HepG2 (cell line): ENCODE data around the gene ERMARD. TPM values are rescaled to one million over a fixed set of nuclear protein-coding genes. Genes with fewer than 3 reads are reported as not detected.

ENCODE experiments used
- CEBPG ChIP-seq: IDR thresholded peaks from 2 replicates; pipeline ENCODE4 v1.6.1; 2016
- E2F5 ChIP-seq: sonication (generic); formaldehyde crosslinking; conservative IDR thresholded peaks from 2 replicates; pipeline ENCODE4 v1.4.0; 2020; ENCODE audit warnings: missing genetic modification reagents
- FOSL2 ChIP-seq: sonication (generic); formaldehyde crosslinking; IDR thresholded peaks from 2 replicates; pipeline ENCODE4 v1.4.0; 2020; ENCODE audit warnings: missing genetic modification reagents
- FOXJ3 ChIP-seq: sonication (generic); formaldehyde crosslinking; IDR thresholded peaks from 2 replicates; pipeline ENCODE4 v1.4.0; 2020; ENCODE audit warnings: missing genetic modification reagents, mild to moderate bottlenecking, borderline replicate concordance
- GABPB1 ChIP-seq: IDR thresholded peaks from 2 replicates; pipeline ENCODE4 v1.6.1; 2016; ENCODE audit warnings: mild to moderate bottlenecking, missing genetic modification reagents, moderate library complexity, missing compliant biosample characterization
- GLI4 ChIP-seq: sonication (generic); formaldehyde crosslinking; IDR thresholded peaks from 2 replicates; pipeline ENCODE4 v1.5.1; 2020; ENCODE audit warnings: missing genetic modification reagents, mild to moderate bottlenecking, moderate library complexity, borderline replicate concordance
- GLMP ChIP-seq: sonication (generic); formaldehyde crosslinking; IDR thresholded peaks from 2 replicates; pipeline ENCODE4 v1.9.0; 2021; ENCODE audit warnings: missing genetic modification reagents, mild to moderate bottlenecking, borderline replicate concordance
- NCOA1 ChIP-seq: sonication (generic); formaldehyde crosslinking; IDR thresholded peaks from 2 replicates; pipeline ENCODE4 v1.9.0; 2021; ENCODE audit warnings: missing genetic modification reagents
- NFATC3 ChIP-seq: sonication (generic); formaldehyde crosslinking; IDR thresholded peaks from 2 replicates; pipeline ENCODE4 v1.5.1; 2020; ENCODE audit warnings: mild to moderate bottlenecking, missing genetic modification reagents
- NR2F6 ChIP-seq, 2 experiments: IDR thresholded peaks; 2 replicates each; pipeline ENCODE4 v1.6.1; 2016; ENCODE audit warnings: antibody characterized with exemption in 1 of 2, mild to moderate bottlenecking in 1 of 2
- POLR2AphosphoS5 ChIP-seq: IDR thresholded peaks from 2 replicates; pipeline ENCODE4 v1.6.1; 2012; ENCODE audit warnings: low read depth, low read length
- PRDM4 ChIP-seq: sonication (generic); formaldehyde crosslinking; IDR thresholded peaks from 2 replicates; pipeline ENCODE4 v1.9.0; 2021; ENCODE audit warnings: missing genetic modification reagents, borderline replicate concordance
- RARA ChIP-seq: IDR thresholded peaks from 2 replicates; pipeline ENCODE4 v1.6.1; 2016; ENCODE audit warnings: missing genetic modification reagents, missing compliant biosample characterization
- RFX3 ChIP-seq: IDR thresholded peaks from 2 replicates; pipeline ENCODE4 v1.6.1; 2016; ENCODE audit warnings: missing biosample characterization, missing genetic modification reagents
- SRSF4 ChIP-seq: fragments of 200-400 bp; formaldehyde crosslinking; IDR thresholded peaks from one replicate; pipeline ENCODE4 v1.6.1; 2018; ENCODE audit warnings: mild to moderate bottlenecking, low read depth, low read length, moderate library complexity; ENCODE audit not compliant: poor library complexity, severe bottlenecking
- SYNCRIP ChIP-seq: fragments of 200-400 bp; formaldehyde crosslinking; IDR thresholded peaks from 2 replicates; pipeline ENCODE4 v1.6.1; 2018; ENCODE audit warnings: mild to moderate bottlenecking, low read depth, low read length; ENCODE audit not compliant: insufficient read depth
- TCF7L2 ChIP-seq: IDR thresholded peaks from 2 replicates; pipeline ENCODE4 v1.6.1; 2011; ENCODE audit warnings: mild to moderate bottlenecking, low read depth, low read length, moderate library complexity
- TMF1 ChIP-seq: sonication (generic); formaldehyde crosslinking; IDR thresholded peaks from 2 replicates; pipeline ENCODE4 v1.8.1; 2022; ENCODE audit warnings: low read depth, missing genetic modification reagents
- ZNF207 ChIP-seq: fragments of 450-650 bp; IDR thresholded peaks from 2 replicates; pipeline ENCODE4 v1.6.1; 2016; ENCODE audit warnings: antibody characterized with exemption, borderline replicate concordance
- ZNF260 ChIP-seq: sonication (generic); formaldehyde crosslinking; IDR thresholded peaks from 2 replicates; pipeline ENCODE4 v1.4.0; 2020; ENCODE audit warnings: missing genetic modification reagents, low read depth, mild to moderate bottlenecking, borderline replicate concordance
- ZNF598 ChIP-seq: sonication (generic); formaldehyde crosslinking; IDR thresholded peaks from 2 replicates; pipeline ENCODE4 v1.5.1; 2020; ENCODE audit warnings: mild to moderate bottlenecking, missing genetic modification reagents, borderline replicate concordance
- ZNF607 ChIP-seq: sonication (generic); formaldehyde crosslinking; IDR thresholded peaks from 2 replicates; pipeline ENCODE4 v1.5.1; 2020; ENCODE audit warnings: missing genetic modification reagents, mild to moderate bottlenecking, borderline replicate concordance
- ZNF678 ChIP-seq: sonication (generic); formaldehyde crosslinking; IDR thresholded peaks from 2 replicates; pipeline ENCODE4 v1.4.0; 2020; ENCODE audit warnings: mild to moderate bottlenecking, missing genetic modification reagents
- ZNF709 ChIP-seq: sonication (generic); formaldehyde crosslinking; IDR thresholded peaks from 2 replicates; pipeline ENCODE4 v1.5.0; 2020; ENCODE audit warnings: mild to moderate bottlenecking, missing genetic modification reagents
- ZNF749 ChIP-seq: sonication (generic); formaldehyde crosslinking; IDR thresholded peaks from 2 replicates; pipeline ENCODE4 v1.8.0; 2022; ENCODE audit warnings: mild to moderate bottlenecking, missing genetic modification reagents, moderate library complexity, borderline replicate concordance
- ZNF883 ChIP-seq: sonication (generic); formaldehyde crosslinking; IDR thresholded peaks from 2 replicates; pipeline ENCODE4 v1.5.1; 2020; ENCODE audit warnings: mild to moderate bottlenecking, missing genetic modification reagents; ENCODE audit errors: not compliant biosample characterization
- polyA plus RNA-seq, 8 experiments: library from polyadenylated mRNA; depleted of rRNA in 3 of 8; stranded (reverse) in 7 of 8; unstranded in 1 of 8; fragments of >200 nt; fragmentation: Illumina TruSeq in 4 of 8; extraction: Trizol in 4 of 8; gene quantifications; 2 replicates each; pipeline versions ENCODE4 v1.2.1 to v1.2.3, GENCODE V29; 2011 to 2016; ENCODE audit warnings: low read depth in 4 of 8, missing spikeins in 1 of 8, mixed read lengths in 1 of 8; ENCODE audit not compliant: insufficient read depth in 1 of 8
- total RNA-seq, 5 experiments: library from RNA; depleted of rRNA; stranded (reverse); fragments of >200 nt; fragmentation: Illumina TruSeq; extraction: Trizol; gene quantifications; 2 replicates each; pipeline ENCODE4 v1.2.3, GENCODE V29; 2016; ENCODE audit warnings: low read depth in 1 of 5

ERMARD gene
- total and polyA plus RNA-seq, 2 of the 13 experiments (the other 11 are each of a cell fraction or from before 2014, with no cell fraction given) = 8.8 to 10.7 TPM

GRCh38 chr6:169701954-169702839 is 49.2 kb upstream of the ERMARD start, which contains the start of the genes C6orf120 and WDR27 (continued):
- TF ChIP-seq E2F5 (CRISPR knock-in tag) (no peak), ZNF883 (CRISPR knock-in tag) (peak; percentile 97), RARA (peak; percentile 3; the same call in 1 of the 2 replicates), GLMP (CRISPR knock-in tag) (no peak; the same call in 1 of the 2 replicates), RFX3 (peak; percentile 71), SYNCRIP (no peak), TCF7L2 (no peak), ZNF709 (CRISPR knock-in tag) (peak; percentile 94; the same call in 1 of the 2 replicates), NR2F6 (IDR thresholded peaks at IDR 0.05) (no peak), NR2F6 (CRISPR knock-in tag; IDR thresholded peaks at IDR 0.05) (peak; percentile 75), GLI4 (CRISPR knock-in tag) (peak; percentile 65; the same call in 1 of the 2 replicates), ZNF260 (CRISPR knock-in tag) (no peak), POLR2AphosphoS5 (peak; percentile 92), ZNF598 (CRISPR knock-in tag) (no peak; the same call in 1 of the 2 replicates), ZNF678 (CRISPR knock-in tag) (peak; percentile 36; the same call in 1 of the 2 replicates), ZNF749 (CRISPR knock-in tag) (no peak), FOXJ3 (CRISPR knock-in tag) (no peak), PRDM4 (no peak; the same call in 1 of the 2 replicates), ZNF207 (no peak), NCOA1 (CRISPR knock-in tag) (peak; percentile 84), ZNF607 (peak; percentile 94), TMF1 (CRISPR knock-in tag) (peak; percentile 71; the same call in 1 of the 2 replicates), GABPB1 (CRISPR knock-in tag) (peak; percentile 96), NFATC3 (CRISPR knock-in tag) (no peak; the same call in 1 of the 2 replicates), CEBPG (peak; percentile 41; the same call in 1 of the 2 replicates), SRSF4 (peak; percentile 35), FOSL2 (CRISPR knock-in tag) (peak; percentile 69)
